Gastroesophageal sphincter (tissue), 4 donors: ENCODE data around the gene TPRA1. TPM values are rescaled to one million over a fixed set of nuclear protein-coding genes. Genes with fewer than 3 reads are reported as not detected.

Source experiments
- ATAC-seq: fragments of 150-250 bp; one replicate; pipeline ENCODE4 v1.9.1; 2016; ENCODE audit warnings: mild to moderate bottlenecking, moderate library complexity
- H3K27ac ChIP-seq, 4 donors: fragments of 200-600 bp; sonication (generic) in 3 of 4; 1 replicate in 3 of 4; 2 replicates in 1 of 4; pipeline ENCODE4 v1.5.1; 2016 to 2019
- H3K27me3 ChIP-seq: fragments of 200-600 bp; sonication (generic); one replicate; pipeline ENCODE4 v1.5.1; 2019
- H3K36me3 ChIP-seq, 2 donors: fragments of 200-600 bp; sonication (generic); one replicate each; pipeline ENCODE4 v1.5.1; 2019; ENCODE audit warnings: control low read depth in 1 of 2
- H3K4me1 ChIP-seq, 3 donors: fragments of 200-600 bp; sonication (generic); 1 replicate in 2 of 3; 2 replicates in 1 of 3; pipeline ENCODE4 v1.5.1; 2016 to 2019; ENCODE audit warnings: control low read depth in 2 of 3
- H3K4me3 ChIP-seq, 2 donors: fragments of 200-600 bp; sonication (generic); one replicate each; pipeline ENCODE4 v1.5.1; 2019; ENCODE audit warnings: mild to moderate bottlenecking in 1 of 2, moderate library complexity in 1 of 2
- H3K9me3 ChIP-seq, 3 donors: fragments of 200-600 bp; sonication (generic); one replicate each; pipeline ENCODE4 v1.5.1; 2017 to 2019; ENCODE audit warnings: control low read depth in 2 of 3
- EP300 ChIP-seq: sonication (generic); formaldehyde crosslinking; IDR thresholded peaks from one replicate; pipeline ENCODE4 v1.6.1; 2017; ENCODE audit warnings: antibody characterized with exemption, mild to moderate bottlenecking
- POLR2A ChIP-seq, 2 donors: fragments of 450-650 bp; IDR thresholded peaks; one replicate each; pipeline ENCODE4 v1.6.1; 2017; ENCODE audit warnings: antibody characterized with exemption in 2 of 2, mild to moderate bottlenecking in 2 of 2, moderate library complexity in 1 of 2
- POLR2AphosphoS5 ChIP-seq: sonication (generic); formaldehyde crosslinking; IDR thresholded peaks from one replicate; pipeline ENCODE4 v1.6.1; 2017; ENCODE audit warnings: antibody characterized with exemption
- WGBS, 2 donors: methylation state at CpG; one replicate each; pipeline ENCODE4 v1.1.5; 2018; ENCODE audit warnings: low coverage in 1 of 2; 5-methylcytosine and 5-hydroxymethylcytosine counted together
- total RNA-seq, 4 donors: library from RNA; depleted of rRNA; stranded (reverse); fragments of >200 nt; gene quantifications; one replicate each; pipeline ENCODE4 v1.1.0, GENCODE V29; 2016
- TF ChIP-seq, protein P1 (sequence below), 4 experiments: fragments of 200-600 bp in 2 of 4; fragments of 450-650 bp in 2 of 4; sonication (generic) in 1 of 4; IDR thresholded peaks; one replicate each; pipeline ENCODE4 v1.5.1; 2017 to 2019; ENCODE audit warnings: antibody characterized with exemption in 4 of 4, mild to moderate bottlenecking in 2 of 4, moderate library complexity in 2 of 4

The TPRA1 gene
- total RNA-seq, 4 donors from 2014 or later: 25.6 to 36.3 (median 33.2) TPM

GRCh38 chr3:127616836-127617605, 26.5 kb upstream of the TPRA1 start:
- H3K36me3 ChIP-seq: peaks cover 0 to 67% of the 10 kb centered on the region in 2 donors

DNA sequence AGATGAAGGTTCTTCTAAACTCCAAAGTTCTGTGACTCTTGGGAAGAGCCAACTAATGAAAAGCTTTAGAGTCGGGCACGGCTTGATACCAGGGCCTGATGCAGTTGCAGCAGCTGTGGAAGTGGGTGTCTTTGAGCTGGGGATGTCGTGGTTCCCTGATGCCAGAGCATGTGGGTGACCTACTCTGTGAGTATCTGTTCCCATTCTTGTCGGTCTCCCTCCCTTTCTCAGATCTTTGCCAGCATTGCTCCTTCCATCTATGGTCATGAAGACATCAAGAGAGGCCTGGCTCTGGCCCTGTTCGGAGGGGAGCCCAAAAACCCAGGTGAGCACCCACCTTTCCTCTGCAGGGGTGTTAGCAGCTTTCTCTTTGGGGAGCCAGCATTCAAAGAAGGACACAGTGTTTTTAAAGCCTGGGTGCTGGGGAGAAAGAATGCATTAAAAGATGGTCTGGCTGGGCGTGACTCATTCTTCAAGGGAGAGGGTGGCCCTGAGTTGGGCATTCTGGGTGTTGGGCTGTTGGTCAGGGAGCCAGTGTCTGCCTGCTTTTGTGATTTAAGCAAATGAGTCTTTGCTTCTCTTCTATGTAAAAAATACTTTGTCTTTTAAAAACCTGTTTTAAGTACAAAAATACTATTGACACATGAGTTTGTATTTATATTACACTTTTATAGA, 25.2 kb upstream of the TPRA1 start:
- peaks cover 0 to 62% of the 10 kb centered on the region in 2 donors for H3K36me3 ChIP-seq
- TF ChIP-seq POLR2A (IDR thresholded peaks at IDR 0.05) (no peak), EP300 (no peak), POLR2AphosphoS5 (no peak)
- TF ChIP-seq, protein P1, sequence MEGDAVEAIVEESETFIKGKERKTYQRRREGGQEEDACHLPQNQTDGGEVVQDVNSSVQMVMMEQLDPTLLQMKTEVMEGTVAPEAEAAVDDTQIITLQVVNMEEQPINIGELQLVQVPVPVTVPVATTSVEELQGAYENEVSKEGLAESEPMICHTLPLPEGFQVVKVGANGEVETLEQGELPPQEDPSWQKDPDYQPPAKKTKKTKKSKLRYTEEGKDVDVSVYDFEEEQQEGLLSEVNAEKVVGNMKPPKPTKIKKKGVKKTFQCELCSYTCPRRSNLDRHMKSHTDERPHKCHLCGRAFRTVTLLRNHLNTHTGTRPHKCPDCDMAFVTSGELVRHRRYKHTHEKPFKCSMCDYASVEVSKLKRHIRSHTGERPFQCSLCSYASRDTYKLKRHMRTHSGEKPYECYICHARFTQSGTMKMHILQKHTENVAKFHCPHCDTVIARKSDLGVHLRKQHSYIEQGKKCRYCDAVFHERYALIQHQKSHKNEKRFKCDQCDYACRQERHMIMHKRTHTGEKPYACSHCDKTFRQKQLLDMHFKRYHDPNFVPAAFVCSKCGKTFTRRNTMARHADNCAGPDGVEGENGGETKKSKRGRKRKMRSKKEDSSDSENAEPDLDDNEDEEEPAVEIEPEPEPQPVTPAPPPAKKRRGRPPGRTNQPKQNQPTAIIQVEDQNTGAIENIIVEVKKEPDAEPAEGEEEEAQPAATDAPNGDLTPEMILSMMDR (IDR thresholded peaks at IDR 0.05): no peak
- no peaks in the 10 kb centered on the region for H3K27me3 ChIP-seq
- no peak for ATAC-seq
- H3K9me3 ChIP-seq: no peaks in the 10 kb centered on the region
- no peak overlapping the region for H3K4me3 ChIP-seq
- H3K27ac ChIP-seq: no peak overlapping the region
- no peaks in the 10 kb centered on the region for H3K4me1 ChIP-seq
- 100% methylated on average over 1 of the region's 6 CpGs for WGBS, 2 donors

More at GRCh38 chr3:127616836-127617605, 26.5 kb upstream of the TPRA1 start:
- 100% methylated on average over 2 to 9 of the region's 26 CpGs for WGBS, 2 donors
- no peak for TF ChIP-seq POLR2A (IDR thresholded peaks at IDR 0.05)
- TF ChIP-seq EP300: no peak
- TF ChIP-seq, protein P1 (IDR thresholded peaks at IDR 0.05): no peak
- no peak for TF ChIP-seq POLR2AphosphoS5
- H3K4me3 ChIP-seq: no peak overlapping the region
- no peaks in the 10 kb centered on the region for H3K27me3 ChIP-seq
- no peaks in the 10 kb centered on the region for H3K4me1 ChIP-seq
- H3K27ac ChIP-seq: no peak overlapping the region
- H3K9me3 ChIP-seq: no peaks in the 10 kb centered on the region
- no peak for ATAC-seq

DNA sequence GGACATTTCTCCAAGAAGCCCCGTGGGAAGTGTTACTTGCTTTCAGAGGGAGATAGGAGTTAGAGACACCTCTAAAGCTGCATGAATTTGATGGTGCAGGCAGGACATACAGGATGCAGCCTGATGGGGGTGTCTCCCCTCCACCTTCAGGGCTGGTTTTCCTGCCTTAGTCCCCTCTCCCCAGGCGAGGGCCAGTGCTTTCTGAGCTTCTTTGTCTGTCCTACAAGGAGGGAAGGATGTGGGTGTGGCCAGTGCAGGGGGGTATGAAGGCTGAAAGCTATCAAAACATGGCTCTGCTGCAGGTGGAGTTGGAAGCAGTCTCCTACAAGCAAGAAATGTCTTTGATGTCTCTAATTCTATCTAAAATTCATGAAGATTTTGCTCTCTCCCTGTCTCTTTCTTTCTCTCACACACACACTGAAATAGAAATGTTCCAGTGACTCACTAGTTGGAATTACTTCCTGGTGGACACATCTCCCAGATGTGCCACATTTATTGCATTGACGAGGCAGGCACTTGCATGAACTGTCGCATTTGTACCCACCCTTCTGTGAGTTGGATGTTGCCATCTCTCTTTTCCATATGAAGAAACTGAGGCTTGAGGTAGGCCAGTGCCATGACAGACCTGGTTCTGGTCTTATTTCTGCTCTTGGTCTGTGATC, 24.5 kb upstream of the TPRA1 start:
- Histone ChIP-seq H3K27ac (no peak overlapping the region), H3K4me1 (no peaks in the 10 kb centered on the region), H3K36me3 (peaks cover 0 to 62% of the 10 kb centered on the region in 2 donors), H3K9me3 (no peaks in the 10 kb centered on the region), H3K4me3 (no peak overlapping the region), H3K27me3 (no peaks in the 10 kb centered on the region)
- no peak for ATAC-seq
- 73% methylated on average over 2 to 3 of the region's 4 CpGs for WGBS, 2 donors
- TF ChIP-seq POLR2AphosphoS5 (no peak), POLR2A (IDR thresholded peaks at IDR 0.05) (no peak), EP300 (no peak)
- TF ChIP-seq, protein P1 (IDR thresholded peaks at IDR 0.05): no peak

- no peak for ATAC-seq
- Histone ChIP-seq H3K9me3 (no peaks in the 10 kb centered on the region), H3K4me1 (no peaks in the 10 kb centered on the region), H3K36me3 (peaks cover 0 to 61% of the 10 kb centered on the region in 2 donors), H3K4me3 (no peak overlapping the region), H3K27ac (no peak overlapping the region), H3K27me3 (no peaks in the 10 kb centered on the region)
- TF ChIP-seq POLR2A (IDR thresholded peaks at IDR 0.05): no peak
- TF ChIP-seq EP300: no peak
- TF ChIP-seq, protein P1 (IDR thresholded peaks at IDR 0.05): no peak
- TF ChIP-seq POLR2AphosphoS5: no peak
Measured at GRCh38 chr3:127613406-127613805, 22.9 kb upstream of the TPRA1 start.
